Mesothelial cell of epicardium (in vitro differentiated cells): ENCODE measurements around the gene HRH2. TPM values are rescaled to one million over a fixed set of nuclear protein-coding genes. Genes with fewer than 3 reads are reported as not detected.

ENCODE experiments used
- DNase-seq, 2 experiments: peaks; one replicate each; pipeline ENCODE4 v3.0.0; 2021; ENCODE audit warnings: low spot score in 2 of 2; ENCODE audit not compliant: unreplicated experiment in 2 of 2
- H3K27ac Mint-ChIP-seq: 2 replicates; pipeline ENCODE4 v1.8.0; 2021; ENCODE audit warnings: mixed read lengths
- H3K27me3 Mint-ChIP-seq: 2 replicates; pipeline ENCODE4 v1.8.0; 2021; ENCODE audit warnings: low read depth, mixed read lengths
- H3K36me3 Mint-ChIP-seq: 2 replicates; pipeline ENCODE4 v1.8.0; 2021; ENCODE audit warnings: mixed read lengths
- H3K4me1 Mint-ChIP-seq: 2 replicates; pipeline ENCODE4 v1.8.0; 2021; ENCODE audit warnings: mixed read lengths
- H3K4me3 Mint-ChIP-seq: 2 replicates; pipeline ENCODE4 v1.8.0; 2021; ENCODE audit warnings: mild to moderate bottlenecking, moderate library complexity, mixed read lengths
- H3K9me3 Mint-ChIP-seq: 2 replicates; pipeline ENCODE4 v1.8.0; 2021; ENCODE audit warnings: mixed read lengths
- CTCF ChIP-seq: fragments of 200-600 bp; sonication (generic); IDR thresholded peaks from one replicate; pipeline ENCODE4 v1.5.0; 2021; ENCODE audit warnings: antibody characterized with exemption; ENCODE audit not compliant: unreplicated experiment
- total RNA-seq: library from RNA; stranded (reverse); gene quantifications from 3 replicates; pipeline ENCODE4 v1.2.1, GENCODE V29; 2021

The HRH2 gene
- total RNA-seq, 1 donor from 2014 or later, result 2.6 TPM

DNA sequence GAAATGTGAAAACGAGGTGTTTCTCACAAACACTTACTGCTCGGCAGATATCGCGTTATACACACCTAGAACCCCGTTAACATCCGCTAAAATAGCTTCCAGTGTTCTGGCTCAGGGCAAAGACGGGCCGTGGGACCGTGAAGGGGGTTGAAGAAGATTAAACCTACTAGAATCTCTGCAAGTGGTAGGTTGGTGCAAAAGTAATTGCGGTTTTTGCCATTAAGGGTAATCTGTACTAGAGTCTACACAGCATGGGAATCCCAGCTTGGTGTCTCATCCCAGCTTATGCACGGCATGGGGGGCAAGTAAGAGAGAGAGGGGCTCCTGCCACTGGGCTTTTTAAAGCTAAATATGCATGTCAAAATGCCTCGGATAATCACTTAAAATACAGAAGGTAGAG is 43.9 kb downstream of the HRH2 start:
- H3K27me3 Mint-ChIP-seq, result peaks cover 4% of the 10 kb centered on the region
- no peak overlapping the region for H3K27ac Mint-ChIP-seq
- H3K4me1 Mint-ChIP-seq, result peaks cover 8% of the 10 kb centered on the region
- no peak for DNase-seq
- no peak overlapping the region for H3K4me3 Mint-ChIP-seq
- H3K9me3 Mint-ChIP-seq, result peaks cover 10% of the 10 kb centered on the region
- peaks cover 2% of the 10 kb centered on the region for H3K36me3 Mint-ChIP-seq
- no peak for TF ChIP-seq CTCF

GRCh38 chr5:175706499-175706898 is 48.6 kb downstream of the HRH2 start:
- Mint-ChIP-seq H3K4me1 (no peaks in the 10 kb centered on the region), H3K27ac (no peak overlapping the region), H3K4me3 (no peak overlapping the region), H3K36me3 (peaks cover 2% of the 10 kb centered on the region), H3K9me3 (peaks cover 28% of the 10 kb centered on the region), H3K27me3 (peaks cover 6% of the 10 kb centered on the region)
- no peak for TF ChIP-seq CTCF
- DNase-seq, result no peak

DNA sequence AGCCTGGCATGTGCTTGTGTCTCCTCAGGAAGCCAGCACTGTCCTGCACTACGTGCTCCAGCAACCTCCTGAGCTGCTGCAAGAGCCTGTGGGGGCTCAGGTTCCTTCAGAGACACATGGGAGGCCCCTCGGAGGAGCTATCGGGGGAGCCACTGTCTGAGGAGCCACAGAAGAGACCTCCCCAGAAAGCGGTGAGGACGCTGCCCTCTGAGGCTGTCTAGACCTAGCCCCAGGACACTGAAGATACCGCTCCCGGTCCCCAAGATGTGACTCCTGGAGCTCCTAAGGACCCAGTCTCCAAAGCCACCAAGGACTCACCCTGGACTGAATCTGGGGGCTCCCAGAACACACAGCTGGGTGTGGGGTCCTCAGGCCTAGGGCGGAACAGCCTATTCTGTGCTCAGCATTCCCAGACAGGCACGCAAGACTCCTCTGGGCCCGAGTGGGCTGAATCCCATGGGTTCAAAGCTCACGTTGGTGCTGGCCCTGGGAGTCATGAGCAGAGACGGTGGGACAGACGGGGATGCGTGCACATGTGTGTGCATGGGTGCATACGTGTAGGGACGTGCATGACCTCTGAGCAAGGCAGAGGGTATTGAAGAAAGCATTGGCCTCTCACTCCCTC is 50.0 kb downstream of the HRH2 start:
- TF ChIP-seq CTCF, result no peak
- DNase-seq, result no peak
- no peak overlapping the region for H3K27ac Mint-ChIP-seq

GRCh38 chr5:175709276-175709781 is 51.5 kb downstream of the HRH2 start:
- no peak overlapping the region for H3K27ac Mint-ChIP-seq
- H3K27me3 Mint-ChIP-seq, result peaks cover 3% of the 10 kb centered on the region
- H3K9me3 Mint-ChIP-seq, result peaks cover 18% of the 10 kb centered on the region
- TF ChIP-seq CTCF, result no peak
- no peak for DNase-seq
- no peak overlapping the region for H3K4me3 Mint-ChIP-seq
- peaks cover 2% of the 10 kb centered on the region for H3K4me1 Mint-ChIP-seq
- H3K36me3 Mint-ChIP-seq, result no peaks in the 10 kb centered on the region

More for the DNA sequence above, 50.0 kb downstream of the HRH2 start:
- Mint-ChIP-seq H3K9me3 (peaks cover 23% of the 10 kb centered on the region), H3K4me1 (no peaks in the 10 kb centered on the region), H3K36me3 (no peaks in the 10 kb centered on the region), H3K4me3 (no peak overlapping the region), H3K27me3 (peaks cover 4% of the 10 kb centered on the region)

- Mint-ChIP-seq H3K27ac (no peak overlapping the region), H3K36me3 (no peaks in the 10 kb centered on the region), H3K4me3 (no peak overlapping the region), H3K4me1 (peaks cover 2% of the 10 kb centered on the region), H3K27me3 (peaks cover 3% of the 10 kb centered on the region), H3K9me3 (peaks cover 22% of the 10 kb centered on the region)
- no peak for TF ChIP-seq CTCF
- DNase-seq, result no peak
These were observed 52.5 kb downstream of the HRH2 start for GRCh38 chr5:175710326-175710725.
